CD4-positive, alpha-beta T cell treated with Interleukin-4 for 1 hour (primary cell): ENCODE data around the gene HRH1.

ENCODE experiments used
- DNase-seq, 2 donors: peaks; one replicate each; pipeline ENCODE4 v3.0.0-alpha.2; 2020 to 2022

The HRH1 gene

GRCh38 chr3:11287404-11287803, 133.1 kb downstream of the HRH1 start:
- DNase-seq: no peak

DNA sequence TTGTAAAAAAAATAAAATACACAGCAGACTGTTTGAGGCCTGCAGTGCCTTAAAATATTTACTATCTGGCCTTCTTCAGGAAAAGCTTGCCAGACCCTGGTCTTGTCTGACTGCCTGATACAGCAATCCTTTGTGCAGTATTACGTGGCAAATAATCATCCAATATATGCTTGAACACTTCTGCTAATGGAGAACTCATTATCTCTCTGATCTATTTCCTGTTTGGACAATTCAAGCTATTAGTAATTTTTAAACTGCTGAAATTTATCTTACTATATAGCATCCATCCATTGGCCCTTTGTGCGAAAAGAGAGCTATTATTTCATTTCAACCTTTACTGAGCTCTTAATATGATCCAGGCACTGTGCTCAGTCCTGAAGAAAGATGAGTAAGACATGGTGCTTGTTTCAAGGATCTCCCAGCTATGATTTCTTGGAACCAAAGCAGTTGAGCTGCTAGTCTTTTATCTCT, 133.8 kb downstream of the HRH1 start:
- DNase-seq: no peak

GRCh38 chr3:11288786-11289637, 134.7 kb downstream of the HRH1 start:
- DNase-seq: peak; percentile 62 to 71

- DNase-seq: no peak
Measured at GRCh38 chr3:11289864-11290263, 135.6 kb downstream of the HRH1 start.

GRCh38 chr3:11290743-11291680, 136.7 kb downstream of the HRH1 start:
- DNase-seq: peak; percentile 69 to 81

DNA sequence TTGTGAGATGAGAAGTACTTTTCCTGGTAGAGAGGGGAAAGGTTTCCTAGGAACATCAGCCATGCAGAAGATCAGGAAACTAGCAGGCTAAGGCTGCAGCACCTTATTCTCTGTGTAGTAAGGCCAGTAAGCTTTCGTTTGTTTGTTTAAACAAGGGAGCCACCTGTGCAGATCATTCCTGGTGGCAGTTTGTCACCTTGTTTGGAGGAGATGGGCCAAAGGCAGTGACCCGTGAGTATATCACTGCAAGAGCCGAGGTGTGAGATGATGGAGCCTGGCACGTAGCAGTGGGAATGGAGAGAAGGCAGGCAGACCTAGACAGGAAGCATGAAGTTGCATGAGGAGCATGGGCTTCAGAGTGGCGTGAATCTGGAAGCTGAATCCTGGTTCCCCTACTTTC, 137.5 kb downstream of the HRH1 start:
- DNase-seq: no peak

DNA sequence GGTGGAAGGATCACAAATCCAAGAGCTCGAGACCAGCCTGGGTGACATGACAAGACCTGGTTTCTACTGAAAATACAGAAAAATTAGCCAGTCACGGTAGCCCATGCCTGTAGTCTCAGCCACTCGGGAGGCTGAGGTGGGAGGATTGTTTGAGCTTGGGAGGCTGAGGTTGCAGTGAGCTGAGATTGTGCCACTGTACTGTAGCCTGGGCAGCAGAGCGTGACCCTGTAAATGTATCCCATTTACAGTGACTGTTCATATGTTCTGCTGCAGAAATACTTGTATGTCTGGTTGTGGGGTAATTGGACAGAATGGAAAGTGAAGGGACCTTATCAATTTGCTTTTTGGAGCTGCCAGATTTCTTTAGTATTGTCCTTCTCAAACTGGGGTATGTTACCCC, 142.8 kb downstream of the HRH1 start:
- no peak for DNase-seq

DNA sequence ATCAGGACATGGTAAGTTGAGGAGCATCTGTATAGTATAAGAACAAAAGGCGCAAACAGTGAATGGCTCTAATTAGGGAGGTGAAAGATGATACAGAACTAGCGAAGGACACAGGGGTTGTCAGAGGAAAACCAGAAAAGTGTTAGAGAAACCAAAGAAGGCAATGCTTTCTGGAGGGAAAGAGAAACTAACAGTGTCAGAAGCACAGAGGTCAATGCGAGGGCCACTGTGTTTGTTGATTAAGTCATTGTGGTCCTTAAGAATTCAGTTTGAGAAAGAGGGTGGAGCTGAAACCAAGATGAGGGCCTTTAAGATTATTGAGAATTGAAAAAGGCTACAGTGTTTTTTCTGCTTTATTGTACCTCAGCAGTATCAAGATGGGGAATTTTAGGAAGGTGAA, 146.7 kb downstream of the HRH1 start:
- peak; percentile 17 to 59 for DNase-seq

GRCh38 chr3:11302444-11302843, 148.2 kb downstream of the HRH1 start:
- no peak for DNase-seq

DNA sequence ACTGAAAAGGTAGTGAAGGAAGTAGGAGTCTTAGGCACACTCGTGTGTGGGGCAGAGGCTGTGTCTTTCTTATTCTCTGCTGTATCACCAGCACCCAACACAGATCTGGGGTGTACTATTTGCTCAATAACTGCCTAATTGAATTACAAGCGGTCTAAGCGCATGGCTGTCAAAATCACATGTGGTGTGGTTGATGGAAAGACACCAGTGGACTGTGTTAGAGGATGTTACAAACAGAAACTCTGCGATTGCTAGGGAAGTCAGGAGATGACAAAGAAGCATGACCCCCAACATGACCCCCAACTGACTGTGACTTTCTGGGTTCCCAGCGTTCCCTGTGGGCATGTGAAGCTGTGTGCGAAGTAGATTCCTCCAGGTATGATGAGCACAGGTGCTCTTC, 149.9 kb downstream of the HRH1 start:
- no peak for DNase-seq

GRCh38 chr3:11305509-11305908, 151.2 kb downstream of the HRH1 start:
- no peak for DNase-seq

DNA sequence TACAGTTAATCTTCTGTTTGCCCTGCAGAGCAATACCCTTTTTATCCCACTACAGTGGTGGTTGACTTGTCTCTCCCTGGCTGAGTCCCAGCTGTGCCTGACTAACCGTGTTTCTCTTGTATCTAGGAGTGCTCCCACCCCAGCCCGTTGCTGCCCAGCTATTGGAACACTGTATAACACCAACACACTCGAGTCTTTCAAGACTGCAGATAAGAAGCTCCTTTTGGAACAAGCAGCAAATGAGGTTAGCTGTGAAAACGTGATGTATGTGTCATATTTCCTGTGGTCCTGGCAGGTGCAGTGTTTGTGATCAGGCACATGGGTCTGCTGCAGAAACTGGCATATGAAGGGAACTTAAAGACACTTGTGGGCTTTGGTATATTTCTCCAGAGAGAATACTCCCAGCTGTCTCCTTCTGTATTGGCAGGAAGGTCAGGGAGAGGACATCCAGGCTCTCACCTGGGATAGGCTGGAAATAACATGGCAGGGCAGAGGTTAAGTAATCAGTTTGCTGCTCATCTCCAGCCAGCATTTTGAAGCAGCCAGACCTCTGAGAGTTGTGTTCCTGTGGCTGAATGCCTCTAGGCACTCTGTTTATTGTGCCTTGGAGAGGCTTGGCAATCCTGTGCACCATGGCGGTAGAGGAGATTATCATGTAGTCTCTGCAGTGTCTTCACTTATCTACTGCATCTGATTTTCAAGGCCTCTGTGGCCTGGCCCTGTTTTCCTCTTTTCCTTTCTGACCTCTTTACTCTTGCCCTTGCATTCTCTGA, 152.7 kb downstream of the HRH1 start:
- peak; percentile 15 to 41 for DNase-seq

- DNase-seq: no peak
Measured at GRCh38 chr3:11307830-11308432, 153.6 kb downstream of the HRH1 start.

DNA sequence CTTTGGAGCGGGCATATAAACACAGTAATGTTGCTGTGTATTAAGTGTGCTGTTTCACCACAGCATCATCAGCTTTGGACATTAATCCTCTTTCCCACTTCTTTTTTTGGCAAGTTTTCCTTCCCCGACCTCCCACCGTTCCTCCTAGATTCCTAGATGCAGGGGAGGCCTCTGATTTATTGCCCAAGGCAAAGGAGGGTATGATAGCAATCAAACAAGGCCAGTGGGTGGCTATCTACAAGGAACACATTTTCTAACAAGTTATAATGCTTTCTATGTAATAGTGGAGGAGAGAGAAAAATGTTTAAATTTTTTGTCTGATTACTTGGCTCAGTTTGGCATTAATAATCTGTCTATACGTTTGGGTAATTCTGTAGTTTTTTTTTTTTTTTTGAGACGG, 156.0 kb downstream of the HRH1 start:
- no peak for DNase-seq

GRCh38 chr3:11312166-11312565, 157.9 kb downstream of the HRH1 start:
- DNase-seq: no peak
